Activated CD4-positive, alpha-beta T cell treated with anti-CD3 and anti-CD28 coated beads, Interleukin-2, amount 10 ng/mL, durations not matched to agents 7 days and 5 days (primary cell): Measurements from ENCODE around the gene RITA1. TPM values are rescaled to one million over a fixed set of nuclear protein-coding genes. Genes with fewer than 3 reads are reported as not detected.

Source experiments
- CTCF ChIA-PET: fragments of 350-600 bp; sonication (Branson Sonifier 250); formaldehyde crosslinking; loops from one replicate; lab custom pipeline; 2021; ENCODE audit warnings: antibody characterized with exemption; lab: Charles Lee
- POLR2A ChIA-PET: fragments of 350-600 bp; sonication (Branson Sonifier 250); formaldehyde crosslinking; loops from one replicate; lab custom pipeline; 2021; ENCODE audit warnings: antibody characterized with exemption; lab: Charles Lee
- DNase-seq: peaks from one replicate; pipeline ENCODE4 v3.0.0-alpha.2; 2020
- H3K27ac Mint-ChIP-seq: one replicate; pipeline ENCODE4 v1.8.0; 2021; ENCODE audit warnings: mild to moderate bottlenecking, moderate library complexity, mixed read lengths
- H3K27me3 Mint-ChIP-seq: one replicate; pipeline ENCODE4 v1.8.0; 2021; ENCODE audit warnings: mixed read lengths
- H3K36me3 Mint-ChIP-seq: one replicate; pipeline ENCODE4 v1.8.0; 2021; ENCODE audit warnings: low read depth, mixed read lengths
- H3K4me1 Mint-ChIP-seq: one replicate; pipeline ENCODE4 v1.8.0; 2021; ENCODE audit warnings: mixed read lengths
- H3K4me3 Mint-ChIP-seq: one replicate; pipeline ENCODE4 v1.8.0; 2021; ENCODE audit warnings: mild to moderate bottlenecking, moderate library complexity, mixed read lengths
- H3K9me3 Mint-ChIP-seq: one replicate; pipeline ENCODE4 v1.8.0; 2021; ENCODE audit warnings: mixed read lengths
- total RNA-seq, 2 experiments: library from RNA; stranded (reverse); gene quantifications; one replicate each; pipeline ENCODE4 v1.2.3, GENCODE V29; 2021

The RITA1 gene
- total RNA-seq, 2 experiments from 2014 or later = 17.0 to 18.0 TPM

GRCh38 chr12:113171543-113171942 lies 14.0 kb upstream of the RITA1 start:
- Mint-ChIP-seq H3K4me3 (no peak overlapping the region), H3K27me3 (no peaks in the 10 kb centered on the region), H3K36me3 (peaks cover 48% of the 10 kb centered on the region), H3K4me1 (peaks cover 2% of the 10 kb centered on the region), H3K9me3 (no peaks in the 10 kb centered on the region), H3K27ac (no peak overlapping the region)
- POLR2A ChIA-PET = no interaction called here
- no peak for DNase-seq
- CTCF ChIA-PET = interaction anchor here (0.7 to 1.3 kb wide), 5 partner anchors 9 to 122 kb away, joined by 3 to 4 read pairs (median 3); no protein-coding TSS in a partner anchor

GRCh38 chr12:113172185-113172584 lies 13.3 kb upstream of the RITA1 start:
- peaks cover 1% of the 10 kb centered on the region for H3K9me3 Mint-ChIP-seq
- peaks cover 2% of the 10 kb centered on the region for H3K4me1 Mint-ChIP-seq
- no peak for DNase-seq
- no peaks in the 10 kb centered on the region for H3K27me3 Mint-ChIP-seq
- CTCF ChIA-PET = interaction anchor here (0.6 to 1.3 kb wide), 4 partner anchors 17 to 181 kb away, joined by 3 to 4 read pairs (median 3); no protein-coding TSS in a partner anchor
- POLR2A ChIA-PET = interaction anchor here (0.5 kb wide), 1 partner anchor 41 kb away, joined by 3 read pairs; no protein-coding TSS in a partner anchor
- no peak overlapping the region for H3K4me3 Mint-ChIP-seq
- peaks cover 52% of the 10 kb centered on the region for H3K36me3 Mint-ChIP-seq
- no peak overlapping the region for H3K27ac Mint-ChIP-seq

DNA sequence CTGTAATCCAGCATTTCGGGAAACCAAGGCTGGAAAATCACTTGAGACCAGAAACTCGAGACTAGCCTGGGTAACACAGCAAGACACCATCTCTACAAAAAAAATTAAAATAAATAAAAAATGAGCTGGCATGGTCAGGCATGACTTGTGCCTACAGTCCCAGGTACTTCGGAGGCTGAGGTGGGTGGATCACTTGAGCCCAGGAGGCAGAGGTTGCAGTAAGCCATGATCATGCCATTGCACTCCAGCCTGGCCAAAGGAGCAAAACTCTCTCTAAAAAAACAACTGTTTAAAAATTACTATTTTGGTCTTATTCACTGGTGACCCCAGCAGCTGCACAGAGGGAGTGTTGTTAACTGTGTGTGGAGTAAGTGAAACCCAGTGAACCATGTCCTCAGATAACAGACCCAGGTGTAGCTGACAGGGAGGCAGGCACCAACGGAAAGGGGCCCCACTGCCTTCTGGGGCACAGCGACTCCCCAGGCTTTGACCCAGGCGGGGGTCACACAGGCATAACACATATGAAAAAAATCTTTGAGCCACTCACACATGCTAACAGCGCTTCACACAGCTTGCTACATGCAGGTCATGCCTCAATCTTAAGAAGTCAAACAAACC lies 12.3 kb upstream of the RITA1 start:
- ChIA-PET POLR2A (interaction anchor here (0.6 kb wide), 1 partner anchor 16 kb away, joined by 3 read pairs; no protein-coding TSS in a partner anchor), CTCF (interaction anchor here (0.6 to 2.3 kb wide), 9 partner anchors 12 to 799 kb away, joined by 3 to 13 read pairs (median 3); no protein-coding TSS in a partner anchor)
- Mint-ChIP-seq H3K36me3 (peaks cover 61% of the 10 kb centered on the region), H3K4me1 (peaks cover 2% of the 10 kb centered on the region), H3K27me3 (no peaks in the 10 kb centered on the region), H3K9me3 (peaks cover 3% of the 10 kb centered on the region), H3K4me3 (no peak overlapping the region), H3K27ac (peak overlapping the region; percentile 20)
- DNase-seq = no peak

DNA sequence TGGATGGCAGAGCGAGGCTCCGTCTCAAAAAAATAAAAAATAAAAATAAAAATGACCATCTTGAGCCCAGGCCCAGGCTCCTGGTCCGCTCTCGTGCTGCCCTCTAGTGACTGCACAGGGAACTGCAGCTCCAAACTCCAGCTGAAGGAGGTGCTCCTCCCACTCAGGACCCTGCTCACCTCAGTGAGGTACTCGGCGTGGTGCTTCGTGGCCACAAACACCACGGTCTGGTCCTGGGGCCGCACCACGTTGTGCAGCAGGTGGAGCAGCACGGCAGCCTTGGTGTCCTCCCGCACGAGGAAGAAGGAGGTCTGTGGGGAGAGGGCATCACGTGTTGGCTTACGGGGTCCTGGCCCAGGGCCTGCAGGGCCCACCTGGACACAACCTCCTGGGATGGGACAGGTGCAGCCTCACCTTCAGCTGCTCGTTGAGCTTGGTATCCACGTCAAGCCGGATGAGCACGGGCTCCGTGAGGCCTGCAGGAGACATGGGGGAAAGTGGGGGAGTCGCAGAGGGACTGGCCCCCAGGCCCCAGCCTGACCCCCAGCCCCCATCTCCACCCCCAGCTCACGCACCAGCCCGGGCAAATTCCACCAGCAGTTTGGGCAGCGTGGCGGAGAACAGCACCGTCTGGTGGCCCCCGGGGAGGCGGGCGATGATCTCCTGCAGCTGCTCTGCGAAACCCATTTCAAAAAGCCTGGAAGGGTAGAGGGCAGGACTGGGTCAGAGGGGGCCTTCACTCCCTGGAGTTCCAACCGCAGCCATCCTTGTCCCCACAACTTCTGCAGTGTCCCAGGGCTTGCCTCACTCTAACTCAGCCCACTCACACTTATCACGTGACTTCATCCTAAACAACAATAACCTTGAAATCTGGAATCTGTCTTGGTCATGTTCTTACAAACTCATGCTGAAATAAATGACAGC lies 10.8 kb upstream of the RITA1 start:
- CTCF ChIA-PET = interaction anchor here (0.5 to 2.3 kb wide), 19 partner anchors 7 to 182 kb away, joined by 3 to 13 read pairs (median 4); partner anchors contain the start of genes DDX54 and RASAL1
- H3K36me3 Mint-ChIP-seq = peaks cover 73% of the 10 kb centered on the region

GRCh38 chr12:113179023-113179422 lies 6.5 kb upstream of the RITA1 start:
- POLR2A ChIA-PET = no interaction called here
- peaks cover 54% of the 10 kb centered on the region for H3K36me3 Mint-ChIP-seq
- CTCF ChIA-PET = interaction anchor here (0.9 to 2.5 kb wide), 3 partner anchors 17 to 186 kb away, joined by 3 to 11 read pairs (median 5); no protein-coding TSS in a partner anchor

More for the DNA sequence above, 10.8 kb upstream of the RITA1 start:
- no peak overlapping the region for H3K4me3 Mint-ChIP-seq
- peaks cover 3% of the 10 kb centered on the region for H3K9me3 Mint-ChIP-seq
- peak; percentile 77 for DNase-seq
- POLR2A ChIA-PET = no interaction called here
- H3K4me1 Mint-ChIP-seq = peaks cover 2% of the 10 kb centered on the region
- no peaks in the 10 kb centered on the region for H3K27me3 Mint-ChIP-seq
- no peak overlapping the region for H3K27ac Mint-ChIP-seq

DNA sequence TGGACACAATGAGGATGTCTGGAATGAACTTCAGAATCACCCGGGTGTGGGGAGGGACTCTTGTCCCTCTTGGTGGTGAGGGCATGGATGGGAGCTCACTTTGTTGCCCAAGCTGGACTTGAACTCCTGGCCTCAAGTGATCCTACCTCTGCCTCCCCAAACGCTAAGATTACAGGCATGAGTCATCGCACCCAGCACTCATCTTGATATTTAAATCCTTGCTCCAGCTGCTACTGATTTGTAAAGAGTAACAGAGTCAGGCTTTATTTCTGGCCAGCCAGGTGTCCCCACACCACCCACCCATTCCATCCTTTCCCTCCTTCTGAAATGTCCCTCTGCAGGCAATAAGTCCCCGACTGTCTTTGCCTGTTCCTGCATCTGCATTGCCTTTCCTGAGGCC lies 5.2 kb upstream of the RITA1 start:
- ChIA-PET CTCF (interaction anchor here (0.5 to 2.5 kb wide), 5 partner anchors 45 to 252 kb away, joined by 3 to 11 read pairs (median 3); no protein-coding TSS in a partner anchor), POLR2A (no interaction called here)
- peaks cover 18% of the 10 kb centered on the region for H3K4me1 Mint-ChIP-seq
- DNase-seq = no peak
- H3K9me3 Mint-ChIP-seq = peaks cover 3% of the 10 kb centered on the region
- no peaks in the 10 kb centered on the region for H3K27me3 Mint-ChIP-seq
- H3K4me3 Mint-ChIP-seq = no peak overlapping the region
- H3K36me3 Mint-ChIP-seq = peaks cover 50% of the 10 kb centered on the region
- H3K27ac Mint-ChIP-seq = no peak overlapping the region

More at GRCh38 chr12:113179023-113179422, 6.5 kb upstream of the RITA1 start:
- H3K27ac Mint-ChIP-seq = no peak overlapping the region
- H3K4me1 Mint-ChIP-seq = peaks cover 16% of the 10 kb centered on the region
- no peak overlapping the region for H3K4me3 Mint-ChIP-seq
- peaks cover 3% of the 10 kb centered on the region for H3K9me3 Mint-ChIP-seq
- no peak for DNase-seq
- no peaks in the 10 kb centered on the region for H3K27me3 Mint-ChIP-seq

- H3K27ac Mint-ChIP-seq = no peak overlapping the region
- H3K4me3 Mint-ChIP-seq = no peak overlapping the region
- peaks cover 43% of the 10 kb centered on the region for H3K36me3 Mint-ChIP-seq
- H3K4me1 Mint-ChIP-seq = peaks cover 28% of the 10 kb centered on the region
- ChIA-PET POLR2A (no interaction called here), CTCF (interaction anchor here (0.6 kb wide), 1 partner anchor 7 kb away, joined by 3 read pairs; no protein-coding TSS in a partner anchor)
- H3K9me3 Mint-ChIP-seq = peaks cover 3% of the 10 kb centered on the region
- H3K27me3 Mint-ChIP-seq = no peaks in the 10 kb centered on the region
- no peak for DNase-seq
Measured at GRCh38 chr12:113181975-113182374, 3.5 kb upstream of the RITA1 start.

DNA sequence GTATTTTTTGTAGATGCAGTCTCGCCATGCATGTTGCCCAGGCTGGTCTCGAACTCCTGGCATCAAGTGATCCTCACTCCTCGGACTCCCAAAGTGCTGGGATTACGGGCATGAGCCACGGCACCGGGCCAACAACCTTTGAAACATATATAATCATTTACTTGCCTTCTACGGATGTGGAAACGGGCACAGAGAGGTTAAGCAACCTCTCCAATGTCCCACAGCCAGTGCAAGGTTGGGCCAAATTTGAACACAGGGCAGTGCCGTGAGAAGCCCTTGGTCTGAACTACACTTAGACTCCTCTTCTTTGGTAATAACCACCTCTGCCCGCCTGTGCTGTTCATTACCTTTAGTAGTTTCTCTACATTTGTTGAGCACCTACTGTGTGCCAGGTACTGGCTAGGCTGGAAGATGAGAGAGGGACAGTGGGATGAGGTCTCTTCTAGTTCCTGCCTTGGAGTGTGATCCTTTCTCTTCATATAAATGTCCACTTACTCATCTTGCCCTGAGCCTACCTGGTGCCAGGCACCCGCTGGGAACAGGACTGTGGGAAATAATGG lies 2.4 kb upstream of the RITA1 start:
- Mint-ChIP-seq H3K27me3 (no peaks in the 10 kb centered on the region), H3K27ac (peak overlapping the region; percentile 76), H3K4me3 (peak overlapping the region; percentile 97), H3K4me1 (peaks cover 34% of the 10 kb centered on the region), H3K9me3 (no peaks in the 10 kb centered on the region), H3K36me3 (peaks cover 36% of the 10 kb centered on the region)
- no peak for DNase-seq
- ChIA-PET POLR2A (no interaction called here), CTCF (interaction anchor here (0.6 kb wide), 1 partner anchor 8 kb away, joined by 3 read pairs; no protein-coding TSS in a partner anchor)

GRCh38 chr12:113184098-113184899 lies 1.2 kb upstream of the RITA1 start:
- H3K4me1 Mint-ChIP-seq = peaks cover 39% of the 10 kb centered on the region
- H3K9me3 Mint-ChIP-seq = no peaks in the 10 kb centered on the region
- POLR2A ChIA-PET = interaction anchor here (0.6 to 0.7 kb wide), 2 partner anchors 24 to 39 kb away, joined by 3 read pairs; no protein-coding TSS in a partner anchor
- CTCF ChIA-PET = interaction anchor here (0.6 to 3.0 kb wide), 3 partner anchors 10 to 124 kb away, joined by 4 to 16 read pairs (median 5); no protein-coding TSS in a partner anchor
- H3K27ac Mint-ChIP-seq = peak overlapping the region; percentile 97
- DNase-seq = no peak
- H3K27me3 Mint-ChIP-seq = no peaks in the 10 kb centered on the region
- peak overlapping the region; percentile 97 for H3K4me3 Mint-ChIP-seq
- H3K36me3 Mint-ChIP-seq = peaks cover 30% of the 10 kb centered on the region

GRCh38 chr12:113184900-113185179 lies 681 bp upstream of the RITA1 start:
- peak overlapping the region; percentile 97 for H3K4me3 Mint-ChIP-seq
- DNase-seq = peak; percentile 91
- H3K27ac Mint-ChIP-seq = peak overlapping the region; percentile 97
- H3K9me3 Mint-ChIP-seq = no peaks in the 10 kb centered on the region
- ChIA-PET CTCF (interaction anchor here (0.6 to 3.0 kb wide), 4 partner anchors 10 to 124 kb away, joined by 3 to 16 read pairs (median 4); no protein-coding TSS in a partner anchor), POLR2A (no interaction called here)
- H3K4me1 Mint-ChIP-seq = peaks cover 41% of the 10 kb centered on the region
- H3K27me3 Mint-ChIP-seq = no peaks in the 10 kb centered on the region
- peaks cover 29% of the 10 kb centered on the region for H3K36me3 Mint-ChIP-seq

DNA sequence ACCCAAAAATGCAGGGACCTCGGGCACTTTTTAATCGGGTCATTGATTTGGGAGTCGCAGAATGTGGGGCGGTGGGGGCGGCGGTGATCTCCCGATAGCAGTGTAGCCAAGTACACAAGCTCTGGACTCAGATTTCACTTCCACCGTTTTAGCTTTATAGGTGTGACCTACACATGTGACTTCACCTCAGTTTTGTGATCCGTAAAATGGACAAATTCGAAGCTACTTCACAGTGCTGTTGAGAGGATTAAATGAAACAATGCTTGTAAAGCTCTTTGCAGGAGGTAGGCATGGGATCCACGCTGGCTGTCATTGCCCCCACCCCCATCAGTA lies 478 bp downstream of the RITA1 start:
- Mint-ChIP-seq H3K27me3 (no peaks in the 10 kb centered on the region), H3K4me1 (peaks cover 43% of the 10 kb centered on the region), H3K9me3 (no peaks in the 10 kb centered on the region), H3K27ac (peak overlapping the region; percentile 97), H3K36me3 (peaks cover 26% of the 10 kb centered on the region), H3K4me3 (peak overlapping the region; percentile 97)
- DNase-seq = no peak
- CTCF ChIA-PET = interaction anchor here (0.5 to 3.0 kb wide), 5 partner anchors 8 to 33 kb away, joined by 3 to 16 read pairs (median 5); no protein-coding TSS in a partner anchor
- POLR2A ChIA-PET = no interaction called here
